Lung (tissue), 12 donors: ENCODE results near the gene TKTL1. TPM values are rescaled to one million over a fixed set of nuclear protein-coding genes. Genes with fewer than 3 reads are reported as not detected.

Experiments
- ATAC-seq: fragments of 200-7000 bp; cut with Tn5 transposase; one replicate; pipeline ENCODE4 v1.9.1; 2020; ENCODE audit warnings: moderate number of reproducible peaks; ENCODE audit not compliant: insufficient read depth, low FRiP score
- DNase-seq, 3 donors: peaks; one replicate each; pipeline ENCODE4 v3.0.0-alpha.2; 2013 to 2017
- H3K27ac ChIP-seq, 2 donors: one replicate each; pipeline ENCODE4 v1.5.1; 2013; ENCODE audit warnings: mild to moderate bottlenecking in 2 of 2, moderate library complexity in 2 of 2, control low read depth in 1 of 2, inconsistent platforms in 1 of 2, low read depth in 1 of 2, low read length in 1 of 2
- H3K27me3 ChIP-seq, 3 donors: one replicate each; pipeline ENCODE4 v1.5.1; 2013; ENCODE audit warnings: low read length in 2 of 3; ENCODE audit not compliant: control insufficient read depth in 3 of 3, insufficient read depth in 3 of 3
- H3K36me3 ChIP-seq, 4 donors: one replicate each; pipeline ENCODE4 v1.5.1; 2013; ENCODE audit warnings: low read length in 4 of 4, mild to moderate bottlenecking in 1 of 4, moderate library complexity in 1 of 4; ENCODE audit not compliant: control insufficient read depth in 4 of 4, insufficient read depth in 4 of 4
- H3K4me1 ChIP-seq, 5 donors: one replicate each; pipeline ENCODE4 v1.5.1; 2013; ENCODE audit warnings: low read length in 5 of 5, mild to moderate bottlenecking in 2 of 5, moderate library complexity in 1 of 5; ENCODE audit not compliant: control insufficient read depth in 5 of 5, insufficient read depth in 5 of 5
- H3K4me3 ChIP-seq: one replicate; pipeline ENCODE4 v1.5.1; 2013; ENCODE audit warnings: mild to moderate bottlenecking, control low read depth, moderate library complexity
- H3K9ac ChIP-seq, 2 donors: one replicate each; pipeline ENCODE4 v1.5.1; 2013; ENCODE audit warnings: low read length in 2 of 2, control low read depth in 1 of 2; ENCODE audit not compliant: insufficient read depth in 1 of 2
- H3K9me3 ChIP-seq, 4 donors: one replicate each; pipeline ENCODE4 v1.5.1; 2013; ENCODE audit warnings: low read length in 3 of 4, mild to moderate bottlenecking in 1 of 4, moderate library complexity in 1 of 4; ENCODE audit not compliant: control insufficient read depth in 4 of 4, insufficient read depth in 3 of 4
- WGBS, 2 donors: extraction: QIAGEN DNeasy Blood & Tissue Kit; methylation state at CpG; one replicate each; pipeline ENCODE4 v1.1.7; 2013; 5-methylcytosine and 5-hydroxymethylcytosine counted together
- polyA plus RNA-seq, 2 donors: library from polyadenylated mRNA; stranded (reverse); fragments of 200-250 nt; gene quantifications; one replicate each; pipeline ENCODE4 v1.2.1, GENCODE V29; 2013
- total RNA-seq, 2 donors: library from RNA; depleted of rRNA in 1 of 2; stranded (reverse); fragments of >200 nt in 1 of 2; gene quantifications; one replicate each; pipeline ENCODE4 v1.2.1, GENCODE V29; 2014 to 2021
- TF ChIP-seq, protein P1 (sequence below): IDR thresholded peaks from 2 replicates; pipeline ENCODE4 v1.5.1; 2012; ENCODE audit warnings: mild to moderate bottlenecking; ENCODE audit errors: control extremely low read depth, extremely low read depth
- donor health status: control.
- donor health status: control.
- donor health status: Bipolar disorder and iron deficiency.
- donor health status: healthy.
- donor health status: DM: yes; HTN: yes; CAD: no.

TKTL1 gene
- total and polyA plus RNA-seq, 4 donors, result 0.18 to 1.5 (median 0.54) TPM; not detected in 1

DNA sequence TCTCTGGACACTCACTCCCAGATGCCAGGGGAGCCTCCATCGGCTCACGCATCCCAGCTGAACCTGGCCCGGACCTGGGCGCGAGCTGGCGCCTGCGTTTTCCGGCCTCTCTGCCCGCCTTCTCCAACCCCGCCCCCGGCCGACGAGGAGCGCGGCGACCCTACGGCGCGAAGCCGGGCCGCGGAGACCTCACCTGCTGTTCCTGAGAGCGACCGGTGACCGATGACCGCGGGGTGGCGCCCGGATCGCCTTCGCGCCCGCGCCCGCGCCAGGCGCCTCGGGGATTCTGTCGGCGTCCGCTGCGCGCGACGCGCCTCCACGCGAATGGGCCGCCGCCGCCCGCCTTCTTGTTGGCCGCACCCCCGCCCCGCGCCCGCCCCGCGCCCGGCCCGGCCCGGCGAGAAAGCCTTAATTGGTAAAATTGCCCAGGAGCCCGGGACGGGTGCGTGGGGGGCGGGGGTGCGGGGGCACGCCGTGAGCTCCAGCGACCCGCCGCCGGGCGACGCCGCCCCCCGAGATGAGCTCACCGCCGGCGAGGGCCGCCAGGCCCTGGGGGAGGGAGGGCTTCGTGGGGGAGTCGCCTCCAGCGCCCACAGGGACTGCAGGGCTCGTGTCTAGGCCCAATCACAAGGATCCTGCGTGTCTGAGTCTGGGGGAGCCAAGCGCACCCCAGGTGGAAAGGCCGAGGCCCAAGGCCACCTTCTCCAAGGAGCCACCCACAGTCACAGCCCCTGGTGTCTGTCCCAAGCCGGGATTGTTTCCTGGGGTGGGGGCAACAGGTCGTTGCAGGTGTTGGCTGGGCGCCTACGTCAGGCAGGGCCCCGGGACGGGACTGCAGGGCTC lies 78.9 kb downstream of the TKTL1 start, which contains the start of gene FLNA:
TSS of gene FLNA (minus strand) at position 322 of the 843 bp plus-strand sequence. CDS start 3,389 bp downstream, outside the sequence.
- peak in 2 of 3 donors; percentile 25 to 33 for DNase-seq
- Histone ChIP-seq H3K27me3 (no peaks in the 10 kb centered on the region), H3K36me3 (peaks cover 0 to 7% (median 0%) of the 10 kb centered on the region in 4 donors), H3K9me3 (peaks cover 0 to 11% (median 0%) of the 10 kb centered on the region in 4 donors), H3K27ac (peak within 1 kb of the TSS; percentile 23 to 68), H3K4me3 (peak within 1 kb of the TSS; percentile 6), H3K4me1 (peaks cover 0 to 18% (median 4%) of the 10 kb centered on the region in 5 donors), H3K9ac (peak within 1 kb of the TSS in 1 of 2 donors; percentile 42)
- 26 to 44% methylated on average over 20 to 95 of the region's 95 CpGs for WGBS, 2 donors
- TF ChIP-seq, protein P1, sequence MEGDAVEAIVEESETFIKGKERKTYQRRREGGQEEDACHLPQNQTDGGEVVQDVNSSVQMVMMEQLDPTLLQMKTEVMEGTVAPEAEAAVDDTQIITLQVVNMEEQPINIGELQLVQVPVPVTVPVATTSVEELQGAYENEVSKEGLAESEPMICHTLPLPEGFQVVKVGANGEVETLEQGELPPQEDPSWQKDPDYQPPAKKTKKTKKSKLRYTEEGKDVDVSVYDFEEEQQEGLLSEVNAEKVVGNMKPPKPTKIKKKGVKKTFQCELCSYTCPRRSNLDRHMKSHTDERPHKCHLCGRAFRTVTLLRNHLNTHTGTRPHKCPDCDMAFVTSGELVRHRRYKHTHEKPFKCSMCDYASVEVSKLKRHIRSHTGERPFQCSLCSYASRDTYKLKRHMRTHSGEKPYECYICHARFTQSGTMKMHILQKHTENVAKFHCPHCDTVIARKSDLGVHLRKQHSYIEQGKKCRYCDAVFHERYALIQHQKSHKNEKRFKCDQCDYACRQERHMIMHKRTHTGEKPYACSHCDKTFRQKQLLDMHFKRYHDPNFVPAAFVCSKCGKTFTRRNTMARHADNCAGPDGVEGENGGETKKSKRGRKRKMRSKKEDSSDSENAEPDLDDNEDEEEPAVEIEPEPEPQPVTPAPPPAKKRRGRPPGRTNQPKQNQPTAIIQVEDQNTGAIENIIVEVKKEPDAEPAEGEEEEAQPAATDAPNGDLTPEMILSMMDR, result no peak
- no peak for ATAC-seq

- Histone ChIP-seq H3K4me3 (no peak overlapping the region), H3K4me1 (peaks cover 0 to 21% (median 4%) of the 10 kb centered on the region in 5 donors), H3K9ac (no peak overlapping the region), H3K27me3 (no peaks in the 10 kb centered on the region), H3K36me3 (peaks cover 0 to 2% (median 0%) of the 10 kb centered on the region in 4 donors), H3K9me3 (peaks cover 0 to 7% (median 0%) of the 10 kb centered on the region in 4 donors), H3K27ac (no peak overlapping the region)
- 84% methylated on average over 10 of the region's 10 CpGs for WGBS, 2 donors
- TF ChIP-seq, protein P1, result no peak
- DNase-seq (no peak), ATAC-seq (no peak)
Measured at GRCh38 chrX:154375156-154375504, 79.5 kb downstream of the TKTL1 start.

GRCh38 chrX:154376774-154377173 lies 81.2 kb downstream of the TKTL1 start:
- H3K36me3 ChIP-seq, result peaks cover 0 to 6% (median under 1%) of the 10 kb centered on the region in 4 donors
- WGBS, 2 donors, result 77 to 90% methylated on average over 2 to 3 of the region's 3 CpGs
- TF ChIP-seq, protein P1, result no peak
- ATAC-seq (no peak), DNase-seq (peak in 2 of 3 donors; percentile 55 to 61)
- no peak overlapping the region for H3K27ac ChIP-seq
- peaks cover 0 to 23% (median 7%) of the 10 kb centered on the region in 5 donors for H3K4me1 ChIP-seq
- no peak overlapping the region for H3K4me3 ChIP-seq
- H3K9ac ChIP-seq, result no peak overlapping the region
- no peaks in the 10 kb centered on the region for H3K27me3 ChIP-seq
- peaks cover 0 to 4% (median 0%) of the 10 kb centered on the region in 4 donors for H3K9me3 ChIP-seq
